Lower lobe of right lung (tissue), 2 donors: ENCODE measurements around the gene CENPK. TPM values are rescaled to one million over a fixed set of nuclear protein-coding genes. Genes with fewer than 3 reads are reported as not detected.

Experiments used
- ATAC-seq, 2 donors: fragments of 200-7000 bp; cut with Tn5 transposase; one replicate each; pipeline ENCODE4 v1.9.1; 2020 to 2022; ENCODE audit warnings: mild to moderate bottlenecking in 2 of 2, moderate library complexity in 2 of 2
- DNase-seq: peaks from one replicate; pipeline ENCODE4 v3.0.0-alpha.2; 2020
- H3K27ac ChIP-seq: fragments of 200-600 bp; one replicate; pipeline ENCODE4 v1.8.0; 2022
- H3K27me3 ChIP-seq: fragments of 200-600 bp; one replicate; pipeline ENCODE4 v1.8.0; 2022; ENCODE audit warnings: low read depth
- H3K36me3 ChIP-seq: fragments of 200-600 bp; one replicate; pipeline ENCODE4 v1.8.0; 2022; ENCODE audit warnings: mild to moderate bottlenecking
- H3K4me1 ChIP-seq: fragments of 200-600 bp; one replicate; pipeline ENCODE4 v1.8.0; 2022
- H3K4me3 ChIP-seq: fragments of 200-600 bp; one replicate; pipeline ENCODE4 v1.8.0; 2022; ENCODE audit warnings: mild to moderate bottlenecking
- H3K9me3 ChIP-seq: fragments of 200-600 bp; one replicate; pipeline ENCODE4 v1.8.0; 2022
- intact Hi-C: fragments of 100-400 bp; cut with DNase I; formaldehyde crosslinking; loops from one replicate; pipeline ENCODE4 v1.11.0; 2022
- total RNA-seq: library from RNA; stranded (reverse); fragmentation: NEBNext Ultra II Directional; extraction: Animal tissue kit (Norgen Biotek cat#: 25700); gene quantifications from one replicate; pipeline ENCODE4 v1.2.1, GENCODE V29; 2021
- TF ChIP-seq, protein P1 (sequence below): fragments of 200-600 bp; IDR thresholded peaks from one replicate; pipeline ENCODE4 v1.8.0; 2022; ENCODE audit warnings: antibody characterized with exemption, mild to moderate bottlenecking
- donor health status: DM: no; HTN: yes; CAD: no; lungs with severe emphysema.

The CENPK gene
- total RNA-seq, 1 donor from 2014 or later, result 2.9 TPM

DNA sequence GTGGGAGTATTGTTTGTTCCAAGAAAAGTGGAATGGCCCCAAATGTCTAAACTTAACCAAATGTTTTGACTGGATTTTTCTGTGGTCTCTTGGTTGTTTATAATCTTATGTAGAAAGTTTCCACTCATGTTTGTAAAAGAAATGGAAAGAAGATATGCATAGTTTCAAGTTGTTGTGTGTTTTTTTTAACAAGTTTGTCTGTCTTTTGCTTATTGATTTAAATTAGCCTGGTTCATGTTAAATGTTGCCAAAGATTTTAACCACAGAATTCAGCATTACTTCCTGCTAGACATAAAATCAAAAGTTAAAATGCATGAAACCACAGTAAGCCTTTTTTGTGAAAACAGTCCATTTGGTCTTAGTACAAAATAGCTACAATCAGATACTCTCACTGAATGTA lies 14.2 kb upstream of the CENPK start:
- Histone ChIP-seq H3K36me3 (peaks cover 81% of the 10 kb centered on the region), H3K9me3 (no peaks in the 10 kb centered on the region), H3K27me3 (no peaks in the 10 kb centered on the region), H3K4me1 (no peaks in the 10 kb centered on the region), H3K27ac (no peak overlapping the region), H3K4me3 (no peak overlapping the region)
- TF ChIP-seq, protein P1, sequence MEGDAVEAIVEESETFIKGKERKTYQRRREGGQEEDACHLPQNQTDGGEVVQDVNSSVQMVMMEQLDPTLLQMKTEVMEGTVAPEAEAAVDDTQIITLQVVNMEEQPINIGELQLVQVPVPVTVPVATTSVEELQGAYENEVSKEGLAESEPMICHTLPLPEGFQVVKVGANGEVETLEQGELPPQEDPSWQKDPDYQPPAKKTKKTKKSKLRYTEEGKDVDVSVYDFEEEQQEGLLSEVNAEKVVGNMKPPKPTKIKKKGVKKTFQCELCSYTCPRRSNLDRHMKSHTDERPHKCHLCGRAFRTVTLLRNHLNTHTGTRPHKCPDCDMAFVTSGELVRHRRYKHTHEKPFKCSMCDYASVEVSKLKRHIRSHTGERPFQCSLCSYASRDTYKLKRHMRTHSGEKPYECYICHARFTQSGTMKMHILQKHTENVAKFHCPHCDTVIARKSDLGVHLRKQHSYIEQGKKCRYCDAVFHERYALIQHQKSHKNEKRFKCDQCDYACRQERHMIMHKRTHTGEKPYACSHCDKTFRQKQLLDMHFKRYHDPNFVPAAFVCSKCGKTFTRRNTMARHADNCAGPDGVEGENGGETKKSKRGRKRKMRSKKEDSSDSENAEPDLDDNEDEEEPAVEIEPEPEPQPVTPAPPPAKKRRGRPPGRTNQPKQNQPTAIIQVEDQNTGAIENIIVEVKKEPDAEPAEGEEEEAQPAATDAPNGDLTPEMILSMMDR, result no peak
- intact Hi-C loops, result no loop called here
- DNase-seq (no peak), ATAC-seq (no peak)

DNA sequence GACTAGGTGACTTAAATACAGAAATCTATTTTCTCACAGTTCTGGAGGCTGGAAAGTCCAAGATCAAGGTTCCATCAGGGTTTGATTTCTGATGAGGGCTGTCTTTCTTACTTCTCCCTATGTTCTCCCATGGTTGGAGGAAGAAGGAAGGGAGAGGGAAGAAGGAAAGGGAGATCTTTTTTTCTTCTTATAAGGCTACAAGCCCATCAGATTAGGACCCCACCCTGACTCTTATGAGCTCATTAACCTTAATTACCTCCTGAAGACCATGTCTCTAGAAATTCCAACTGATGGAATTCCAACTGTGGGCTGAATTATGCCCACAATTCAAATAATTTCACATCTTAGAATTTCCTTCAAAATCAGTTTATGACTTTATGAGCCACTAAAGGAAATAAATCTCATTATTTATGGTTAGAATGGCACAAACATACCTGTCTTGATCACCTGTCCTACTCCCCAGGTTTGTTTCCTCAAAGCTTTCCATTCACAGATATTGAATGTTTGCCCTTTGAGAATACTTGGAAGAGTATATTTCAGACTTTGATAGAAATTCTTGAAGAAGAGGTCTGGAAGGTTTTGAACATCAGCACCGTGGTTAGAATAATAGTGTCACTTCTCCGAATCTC lies 7.7 kb upstream of the CENPK start:
- H3K36me3 ChIP-seq, result peaks cover 73% of the 10 kb centered on the region
- DNase-seq (no peak), ATAC-seq (no peak)
- TF ChIP-seq, protein P1, result no peak
- H3K4me1 ChIP-seq, result no peaks in the 10 kb centered on the region
- H3K27ac ChIP-seq, result no peak overlapping the region
- intact Hi-C loops, result no loop called here
- no peak overlapping the region for H3K4me3 ChIP-seq
- no peaks in the 10 kb centered on the region for H3K27me3 ChIP-seq
- no peaks in the 10 kb centered on the region for H3K9me3 ChIP-seq

DNA sequence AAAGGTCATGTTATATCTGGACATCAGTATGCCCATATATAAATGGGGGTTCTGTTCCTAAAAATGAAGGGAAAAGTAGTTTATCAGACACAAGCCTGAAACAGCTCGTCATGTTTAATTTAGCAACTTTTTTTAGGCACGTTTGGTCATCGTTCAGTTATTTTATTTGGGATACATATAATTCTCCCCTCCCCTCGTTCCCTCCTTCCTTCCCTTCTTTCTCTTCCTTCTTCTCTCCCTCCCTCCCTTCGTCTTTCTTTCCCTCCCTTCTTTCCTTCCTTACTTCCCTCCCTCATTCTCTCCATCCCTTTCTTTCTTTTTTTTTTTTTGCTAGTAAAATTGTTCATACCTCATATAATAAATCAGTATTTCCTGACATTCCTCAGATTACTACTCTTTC lies 3.5 kb upstream of the CENPK start:
- TF ChIP-seq, protein P1, result no peak
- intact Hi-C loops, result no loop called here
- H3K27ac ChIP-seq, result no peak overlapping the region
- no peak overlapping the region for H3K4me3 ChIP-seq
- H3K27me3 ChIP-seq, result no peaks in the 10 kb centered on the region
- no peaks in the 10 kb centered on the region for H3K9me3 ChIP-seq
- H3K36me3 ChIP-seq, result peaks cover 40% of the 10 kb centered on the region
- DNase-seq, result no peak
- ATAC-seq, result no peak
- peaks cover 27% of the 10 kb centered on the region for H3K4me1 ChIP-seq

DNA sequence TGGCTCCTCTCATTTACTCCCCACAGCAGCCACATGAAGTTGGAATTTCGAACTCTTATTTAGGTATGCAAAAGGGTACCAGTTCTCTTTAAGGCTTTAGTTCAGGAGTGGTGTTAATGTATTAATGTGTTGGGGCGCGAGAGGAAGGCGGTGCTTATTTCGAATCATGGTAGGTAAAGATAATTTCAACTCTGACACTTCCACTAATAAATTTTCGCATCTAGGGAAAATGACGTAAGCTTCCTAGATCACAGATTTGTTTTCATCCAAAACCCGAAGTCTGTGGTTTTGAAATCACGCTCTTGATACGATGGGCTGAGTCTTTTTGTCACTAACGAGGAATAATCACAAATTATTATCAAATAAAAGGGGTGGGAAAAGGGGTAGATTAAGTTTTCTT lies 809 bp upstream of the CENPK start:
- intact Hi-C loops, result no loop called here
- no peaks in the 10 kb centered on the region for H3K9me3 ChIP-seq
- H3K27ac ChIP-seq, result peak overlapping the region; percentile 91
- peak overlapping the region; percentile 91 for H3K4me3 ChIP-seq
- H3K27me3 ChIP-seq, result no peaks in the 10 kb centered on the region
- DNase-seq (no peak), ATAC-seq (no peak)
- TF ChIP-seq, protein P1, result no peak
- peaks cover 12% of the 10 kb centered on the region for H3K36me3 ChIP-seq
- H3K4me1 ChIP-seq, result peaks cover 27% of the 10 kb centered on the region

DNA sequence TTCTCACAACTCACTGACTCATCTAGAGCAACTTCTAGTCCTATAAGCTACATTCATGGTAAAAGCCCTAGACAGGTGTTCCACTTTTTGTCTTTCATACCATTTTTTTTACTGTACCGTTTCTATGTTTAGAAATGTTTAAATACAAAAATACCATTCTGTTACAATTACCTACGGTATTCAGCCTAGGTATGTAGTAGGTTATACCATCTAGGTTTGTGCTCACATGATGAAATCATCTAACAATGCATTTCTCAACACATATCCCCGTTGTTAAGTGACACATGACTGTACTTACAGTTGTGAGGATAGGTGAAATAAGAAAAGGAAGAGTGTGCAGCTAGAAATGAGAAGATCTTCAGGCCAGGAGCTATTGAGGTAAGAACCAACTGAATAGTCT lies 6.2 kb downstream of the CENPK start:
- Histone ChIP-seq H3K36me3 (no peaks in the 10 kb centered on the region), H3K9me3 (no peaks in the 10 kb centered on the region), H3K4me3 (no peak overlapping the region), H3K27ac (no peak overlapping the region), H3K4me1 (no peaks in the 10 kb centered on the region), H3K27me3 (no peaks in the 10 kb centered on the region)
- TF ChIP-seq, protein P1, result no peak
- intact Hi-C loops, result no loop called here
- ATAC-seq (no peak), DNase-seq (no peak)
